Measurements from ENCODE around the gene TRIM47. TPM values are rescaled to one million over a fixed set of nuclear protein-coding genes. Genes with fewer than 3 reads are reported as not detected.
A peak's percentile ranks its signal among the peaks of the same experiment; 100 is the strongest.

The TRIM47 gene
- total and polyA plus RNA-seq, 2 of the 13 experiments (the other 11 are each of a cell fraction or from before 2014, with no cell fraction given): 33.5 to 82.0 TPM

GRCh38 chr17:75922173-75922961 is 44.0 kb upstream of the TRIM47 start (continued):
- TF ChIP-seq IKZF5 (CRISPR knock-in tag; IDR thresholded peaks at IDR 0.05): no peak
- no peak for TF ChIP-seq ZNF280B (CRISPR knock-in tag; IDR thresholded peaks at IDR 0.05; ENCODE audit: borderline replicate concordance)
- TF ChIP-seq MAX (IDR thresholded peaks at IDR 0.05): no peak
- no peak for TF ChIP-seq KDM5B (CRISPR knock-in tag; IDR thresholded peaks at IDR 0.05; ENCODE audit: borderline replicate concordance)
- TF ChIP-seq TBX2 (CRISPR knock-in tag; IDR thresholded peaks at IDR 0.05; ENCODE audit: borderline replicate concordance): no peak
- TF ChIP-seq, protein P1, sequence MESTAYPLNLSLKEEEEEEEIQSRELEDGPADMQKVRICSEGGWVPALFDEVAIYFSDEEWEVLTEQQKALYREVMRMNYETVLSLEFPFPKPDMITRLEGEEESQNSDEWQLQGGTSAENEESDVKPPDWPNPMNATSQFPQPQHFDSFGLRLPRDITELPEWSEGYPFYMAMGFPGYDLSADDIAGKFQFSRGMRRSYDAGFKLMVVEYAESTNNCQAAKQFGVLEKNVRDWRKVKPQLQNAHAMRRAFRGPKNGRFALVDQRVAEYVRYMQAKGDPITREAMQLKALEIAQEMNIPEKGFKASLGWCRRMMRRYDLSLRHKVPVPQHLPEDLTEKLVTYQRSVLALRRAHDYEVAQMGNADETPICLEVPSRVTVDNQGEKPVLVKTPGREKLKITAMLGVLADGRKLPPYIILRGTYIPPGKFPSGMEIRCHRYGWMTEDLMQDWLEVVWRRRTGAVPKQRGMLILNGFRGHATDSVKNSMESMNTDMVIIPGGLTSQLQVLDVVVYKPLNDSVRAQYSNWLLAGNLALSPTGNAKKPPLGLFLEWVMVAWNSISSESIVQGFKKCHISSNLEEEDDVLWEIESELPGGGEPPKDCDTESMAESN (CRISPR knock-in tag; conservative IDR thresholded peaks at IDR 0.05): no peak
- no peak for TF ChIP-seq GPN1 (CRISPR knock-in tag; IDR thresholded peaks at IDR 0.05; ENCODE audit: borderline replicate concordance)
- no peak for TF ChIP-seq TBX3 (IDR thresholded peaks at IDR 0.05; ENCODE audit: borderline replicate concordance)
- TF ChIP-seq CREBL2 (CRISPR knock-in tag; IDR thresholded peaks at IDR 0.05; ENCODE audit: borderline replicate concordance): no peak
- TF ChIP-seq ZBTB38 (CRISPR knock-in tag; IDR thresholded peaks at IDR 0.05): peak; percentile 57; the same call in 1 of the 2 replicates
- no peak for TF ChIP-seq MTA1 (CRISPR knock-in tag; IDR thresholded peaks at IDR 0.05; ENCODE audit: borderline replicate concordance)
- 0 out of 2 replicates have a peak, but pooled peaks have one; percentile 9 for TF ChIP-seq RARA (CRISPR knock-in tag; IDR thresholded peaks at IDR 0.05)
- no peak for TF ChIP-seq POLR2AphosphoS2 (IDR thresholded peaks at IDR 0.05; ENCODE audit: low read depth, low read length)
- TF ChIP-seq ZNF747 (CRISPR knock-in tag; IDR thresholded peaks at IDR 0.05; ENCODE audit: borderline replicate concordance): no peak
- no peak for TF ChIP-seq SOX13 (IDR thresholded peaks at IDR 0.05)
- no peak for TF ChIP-seq SOX13 (CRISPR knock-in tag; conservative IDR thresholded peaks at IDR 0.05 in 1 of 2, IDR thresholded peaks at IDR 0.05 in 1 of 2)
- TF ChIP-seq, protein P2, sequence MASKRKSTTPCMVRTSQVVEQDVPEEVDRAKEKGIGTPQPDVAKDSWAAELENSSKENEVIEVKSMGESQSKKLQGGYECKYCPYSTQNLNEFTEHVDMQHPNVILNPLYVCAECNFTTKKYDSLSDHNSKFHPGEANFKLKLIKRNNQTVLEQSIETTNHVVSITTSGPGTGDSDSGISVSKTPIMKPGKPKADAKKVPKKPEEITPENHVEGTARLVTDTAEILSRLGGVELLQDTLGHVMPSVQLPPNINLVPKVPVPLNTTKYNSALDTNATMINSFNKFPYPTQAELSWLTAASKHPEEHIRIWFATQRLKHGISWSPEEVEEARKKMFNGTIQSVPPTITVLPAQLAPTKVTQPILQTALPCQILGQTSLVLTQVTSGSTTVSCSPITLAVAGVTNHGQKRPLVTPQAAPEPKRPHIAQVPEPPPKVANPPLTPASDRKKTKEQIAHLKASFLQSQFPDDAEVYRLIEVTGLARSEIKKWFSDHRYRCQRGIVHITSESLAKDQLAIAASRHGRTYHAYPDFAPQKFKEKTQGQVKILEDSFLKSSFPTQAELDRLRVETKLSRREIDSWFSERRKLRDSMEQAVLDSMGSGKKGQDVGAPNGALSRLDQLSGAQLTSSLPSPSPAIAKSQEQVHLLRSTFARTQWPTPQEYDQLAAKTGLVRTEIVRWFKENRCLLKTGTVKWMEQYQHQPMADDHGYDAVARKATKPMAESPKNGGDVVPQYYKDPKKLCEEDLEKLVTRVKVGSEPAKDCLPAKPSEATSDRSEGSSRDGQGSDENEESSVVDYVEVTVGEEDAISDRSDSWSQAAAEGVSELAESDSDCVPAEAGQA (IDR thresholded peaks at IDR 0.05; ENCODE audit: low read depth): no peak
- TF ChIP-seq, protein P2 (CRISPR knock-in tag; IDR thresholded peaks at IDR 0.05; ENCODE audit: borderline replicate concordance): no peak

Data from HepG2 (cell line).